NCI-H345 treated with DMSO at 0.1 percent for 48 hours (cell line): ENCODE measurements around the gene NCAN.

Source experiments
- DNase-seq: peaks from one replicate; lab custom pipeline; 2025; ENCODE audit not compliant: unreplicated experiment; lab: John Stamatoyannopoulos, UW

Gene NCAN

GRCh38 chr19:19279062-19279612, 67.4 kb downstream of the NCAN start:
- DNase-seq, result no peak

DNA sequence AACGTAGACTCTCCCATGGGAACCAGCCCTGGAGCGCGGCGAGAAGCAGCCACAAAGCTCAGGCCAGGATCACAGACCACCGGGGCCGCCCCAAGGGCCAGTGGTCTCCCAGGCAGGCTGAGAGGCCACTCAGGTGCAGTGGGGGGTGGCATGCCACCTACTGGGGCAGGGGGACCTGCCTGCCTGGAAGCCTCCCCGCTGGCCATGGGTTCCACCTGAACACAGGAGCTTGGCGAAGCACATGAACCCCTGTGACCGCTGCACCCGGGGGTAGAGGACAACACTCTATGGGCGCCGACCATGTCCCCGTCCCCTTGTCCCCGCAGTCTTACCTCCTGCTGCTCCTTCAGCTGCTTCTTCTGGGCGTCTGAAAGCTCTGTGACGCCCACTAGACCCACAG, 68.1 kb downstream of the NCAN start:
- no peak for DNase-seq

DNA sequence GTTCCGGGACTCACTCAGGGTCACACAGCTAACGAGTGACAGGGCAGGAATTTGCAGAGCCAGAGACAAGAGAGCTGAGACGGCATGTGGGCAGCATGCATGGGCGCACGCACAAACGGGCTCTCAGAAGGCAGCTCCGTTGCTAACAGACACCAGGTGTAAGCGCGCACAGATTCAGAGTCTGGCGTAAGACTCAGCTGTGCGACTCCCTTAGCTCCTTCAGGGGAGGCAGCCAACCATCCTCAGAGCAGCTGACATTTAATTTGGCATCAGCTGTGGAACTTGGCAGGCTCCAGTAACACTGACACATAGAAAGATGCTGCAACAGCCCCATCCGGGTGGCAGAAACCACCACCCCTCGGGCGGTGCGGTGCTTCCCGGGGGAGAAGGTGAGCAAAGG, 68.8 kb downstream of the NCAN start:
- no peak for DNase-seq

DNA sequence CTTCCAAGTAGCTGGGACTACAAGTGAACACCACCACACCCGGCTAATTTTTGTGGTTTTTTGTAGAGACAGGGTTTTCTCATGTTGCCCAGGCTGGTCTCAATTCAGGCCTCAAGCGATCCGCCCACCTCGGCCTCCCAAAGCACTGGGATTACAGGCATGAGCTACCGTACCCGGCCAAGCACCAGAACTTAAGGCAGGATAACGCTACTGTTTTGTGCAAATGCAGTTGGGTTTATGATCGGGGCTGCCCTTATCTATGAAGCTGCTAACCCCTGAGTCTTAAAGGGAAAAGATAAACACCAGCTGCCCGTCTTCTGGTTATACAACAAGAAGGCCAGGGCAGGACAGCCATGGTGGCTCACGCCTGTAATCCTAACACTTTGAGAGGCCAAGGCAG, 73.9 kb downstream of the NCAN start:
- no peak for DNase-seq

GRCh38 chr19:19292607-19293006, 80.8 kb downstream of the NCAN start:
- DNase-seq, result no peak

DNA sequence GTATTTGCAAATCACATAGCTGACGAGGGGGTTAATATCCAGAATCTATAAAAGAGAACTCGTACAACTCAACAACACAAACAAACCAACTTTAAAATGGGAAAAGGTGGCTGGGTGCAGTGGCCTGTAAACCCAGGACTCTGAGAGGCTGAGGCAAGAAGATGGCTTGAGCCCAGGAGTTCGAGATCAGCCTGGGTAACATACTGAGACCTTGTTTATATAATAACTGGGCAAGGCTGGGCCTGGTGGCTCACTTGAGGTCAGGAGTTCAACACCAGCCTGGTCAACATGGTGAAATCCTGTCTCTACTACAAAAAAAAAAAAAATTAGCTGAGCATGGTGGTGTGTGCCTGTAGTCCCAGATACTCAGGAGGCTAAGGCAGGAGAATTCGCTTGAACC, 83.2 kb downstream of the NCAN start:
- DNase-seq, result no peak

GRCh38 chr19:19296953-19297689, 85.4 kb downstream of the NCAN start:
- no peak for DNase-seq

DNA sequence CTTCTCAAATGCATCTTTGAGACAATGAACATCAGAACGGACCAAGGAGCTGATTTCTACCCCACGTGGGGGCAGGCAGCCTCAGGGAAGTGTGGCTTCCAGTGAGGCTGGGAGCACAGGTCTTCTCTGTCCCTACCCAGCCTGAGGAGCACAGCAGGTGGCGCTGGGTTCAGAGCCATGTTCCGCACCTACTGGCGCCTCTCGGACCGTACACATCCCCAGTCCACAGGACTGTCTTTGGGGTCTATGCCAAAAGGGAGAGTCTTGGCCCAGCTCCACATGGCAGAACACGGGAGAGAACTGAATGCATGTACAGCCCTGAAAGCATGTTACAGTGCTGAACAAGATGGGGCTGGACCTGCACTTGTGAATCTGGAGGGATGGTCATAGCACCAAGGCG, 86.0 kb downstream of the NCAN start:
- no peak for DNase-seq

- DNase-seq, result no peak
Observed at GRCh38 chr19:19300613-19301012, 88.9 kb downstream of the NCAN start.
